Measurements from ENCODE around the gene ZNF827.

- TF ChIP-seq CTCF (conservative IDR thresholded peaks at IDR 0.05; ENCODE audit: low read depth in 2 of 2) (no peak), STAT1 (IDR thresholded peaks at IDR 0.05; ENCODE audit: unreplicated experiment) (no peak)
These were observed 142.3 kb downstream of the ZNF827 start for GRCh38 chr4:145796346-145796745.

Measured in GM23338 (cell line).